GM15510 (cell line): ENCODE results near the gene BRCC3.

Source experiments
- POLR2A ChIP-seq: IDR thresholded peaks from 3 replicates; pipeline ENCODE4 v1.6.1; 2011; ENCODE audit warnings: borderline replicate concordance; ENCODE audit not compliant: insufficient read length; ENCODE audit errors: extremely low read depth

Gene BRCC3

GRCh38 chrX:155053656-155054055 lies 17.7 kb upstream of the BRCC3 start:
- no peak for TF ChIP-seq POLR2A

GRCh38 chrX:155054255-155054654 lies 17.1 kb upstream of the BRCC3 start:
- TF ChIP-seq POLR2A: no peak

DNA sequence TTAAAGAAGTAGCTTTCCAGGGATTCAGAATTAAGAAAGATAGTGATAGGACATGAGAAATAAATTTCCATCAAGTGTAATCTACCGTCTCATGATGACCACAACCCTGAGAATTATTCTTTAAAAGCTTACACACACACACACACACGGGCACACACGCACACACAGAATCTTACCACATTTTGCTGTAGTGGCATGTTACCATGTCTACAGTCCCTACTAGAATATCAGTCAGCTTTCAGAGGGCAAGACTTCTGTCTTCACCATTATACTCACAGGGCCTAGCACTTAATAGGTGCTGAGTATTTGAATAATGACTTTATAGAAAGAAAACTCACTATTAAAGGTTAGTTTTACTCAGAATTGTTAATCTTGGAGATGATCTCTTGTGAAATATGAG lies 15.8 kb upstream of the BRCC3 start:
- no peak for TF ChIP-seq POLR2A

DNA sequence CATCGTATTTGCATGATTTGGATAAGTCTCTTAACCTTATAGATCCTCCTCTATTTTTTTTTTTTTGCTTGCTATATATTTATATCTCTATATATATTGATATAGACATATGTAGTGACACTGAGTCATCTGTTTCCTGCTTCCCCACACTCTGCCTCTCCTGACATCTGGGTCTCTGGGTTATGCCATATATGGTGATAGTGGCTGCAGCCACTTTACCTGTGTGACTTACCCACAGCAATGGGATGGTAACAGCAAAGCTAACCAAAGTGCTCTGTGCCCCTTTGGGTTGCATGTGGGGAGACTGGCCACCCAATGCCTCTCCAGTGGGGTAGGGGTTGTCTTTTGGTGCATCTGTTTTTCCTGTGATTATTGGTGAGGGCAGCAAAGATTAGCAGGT lies 14.8 kb upstream of the BRCC3 start:
- no peak for TF ChIP-seq POLR2A

DNA sequence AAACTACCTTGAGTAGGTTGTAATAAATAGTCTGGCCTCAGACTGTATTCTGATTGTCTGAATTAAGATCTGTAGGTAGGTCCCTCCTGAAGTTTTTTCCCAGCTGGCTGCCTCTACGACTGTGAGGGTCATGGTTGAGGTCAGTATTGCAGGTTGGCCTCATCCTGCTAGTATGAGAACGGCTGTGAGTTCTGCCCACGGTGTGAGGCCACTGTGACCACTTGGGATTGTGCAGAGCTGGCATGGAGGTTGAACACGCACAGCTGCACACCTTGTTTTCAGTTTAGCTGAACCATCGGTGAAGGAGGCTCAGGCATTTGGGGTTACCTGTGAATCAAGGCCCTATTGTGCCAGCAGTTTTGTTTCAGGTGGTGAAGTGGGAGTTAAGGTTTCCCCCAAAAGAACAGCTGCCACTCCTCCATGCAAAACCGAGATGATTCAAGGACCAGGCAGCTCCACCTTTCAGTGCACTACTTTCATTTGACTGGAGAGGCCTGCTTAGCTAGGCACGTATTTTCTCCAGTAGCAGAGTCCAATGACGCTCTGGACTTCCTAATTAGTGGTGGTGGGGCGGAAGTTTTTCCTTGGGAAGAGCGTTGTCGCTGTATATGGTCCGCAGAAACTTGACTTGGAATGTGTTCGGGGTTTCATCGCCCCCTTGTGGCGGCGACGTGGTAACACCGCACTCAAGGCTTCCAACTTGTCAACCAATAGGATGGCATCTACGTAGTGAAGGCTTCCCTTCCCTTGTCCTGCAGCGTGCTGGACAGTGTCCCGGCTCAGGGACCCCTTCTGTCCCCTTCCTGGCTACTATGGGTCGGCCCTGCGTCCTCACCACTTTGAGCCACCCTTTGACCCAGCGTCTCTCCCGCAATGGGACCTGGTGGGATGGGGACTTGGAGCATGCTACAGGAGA lies 14.2 kb upstream of the BRCC3 start:
- TF ChIP-seq POLR2A: no peak

DNA sequence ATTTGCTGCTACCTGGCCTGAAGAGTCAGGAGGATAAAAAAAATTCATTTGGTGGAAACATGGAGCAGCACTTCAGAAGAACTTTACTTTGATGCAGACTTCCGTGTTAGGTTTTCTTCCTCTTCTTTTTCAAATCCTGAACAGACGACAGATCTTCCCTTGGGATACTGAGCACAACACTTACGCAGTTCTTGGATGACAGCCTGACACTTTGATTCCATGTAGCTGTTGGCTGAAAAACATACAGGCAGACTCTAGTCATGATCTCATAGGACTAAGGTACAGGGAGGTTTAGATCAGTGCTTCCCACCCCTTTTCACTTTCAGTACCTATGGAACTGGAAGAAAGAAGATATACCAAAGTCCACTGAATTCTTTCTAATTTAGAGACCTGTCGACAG lies 9.5 kb upstream of the BRCC3 start:
- no peak for TF ChIP-seq POLR2A

DNA sequence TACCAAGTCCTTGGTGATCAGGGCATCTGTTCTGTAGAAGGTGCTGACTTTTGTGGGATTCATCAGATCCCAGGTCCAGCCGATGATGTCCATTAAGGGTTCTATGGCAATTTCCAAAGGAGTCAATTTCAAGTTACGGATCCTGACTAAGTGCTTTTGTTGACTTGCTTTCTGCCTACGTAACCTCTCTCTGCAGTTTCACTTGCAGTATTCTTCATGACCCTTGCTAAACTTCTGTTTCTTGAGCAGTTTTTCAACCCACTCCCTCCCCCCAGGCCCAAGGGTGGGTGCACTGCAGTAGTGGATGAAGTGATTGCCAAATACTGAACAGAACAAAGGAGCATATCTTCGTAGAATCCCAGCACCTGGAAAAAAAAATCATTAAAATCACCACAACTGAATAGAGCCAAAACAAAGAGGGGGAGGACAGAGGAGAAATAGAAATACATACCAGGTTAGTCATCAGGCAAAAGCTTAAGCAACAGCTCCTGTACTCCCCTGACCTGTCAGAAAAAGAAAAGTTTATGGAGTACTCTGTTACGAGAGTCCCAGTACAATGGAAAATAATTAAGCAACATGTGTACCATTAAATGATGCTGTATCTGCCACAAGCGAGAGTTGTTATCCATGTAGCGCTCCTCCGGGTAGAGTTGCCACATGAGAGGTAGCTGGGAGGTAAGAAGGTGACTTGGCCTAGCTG lies 6.1 kb upstream of the BRCC3 start:
- TF ChIP-seq POLR2A: no peak

DNA sequence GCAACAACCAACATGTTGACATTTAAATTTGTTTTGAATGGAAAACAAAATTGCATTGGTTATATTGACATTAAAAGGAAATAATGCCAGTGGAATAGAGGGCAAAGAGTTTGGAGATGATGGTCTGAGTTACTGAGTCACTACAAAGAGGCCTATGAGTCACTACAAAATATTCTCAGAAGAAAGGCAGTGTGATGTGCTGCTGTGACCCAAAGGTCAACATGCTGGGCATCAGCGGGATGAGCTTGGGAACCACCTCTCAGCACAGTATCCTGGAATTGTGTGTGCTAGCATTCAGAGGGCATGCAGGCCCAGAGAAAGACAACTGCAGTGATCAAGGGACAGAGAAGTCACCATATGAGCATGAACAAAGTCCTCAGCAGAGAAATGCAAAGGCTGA lies 3.1 kb upstream of the BRCC3 start:
- TF ChIP-seq POLR2A: no peak

DNA sequence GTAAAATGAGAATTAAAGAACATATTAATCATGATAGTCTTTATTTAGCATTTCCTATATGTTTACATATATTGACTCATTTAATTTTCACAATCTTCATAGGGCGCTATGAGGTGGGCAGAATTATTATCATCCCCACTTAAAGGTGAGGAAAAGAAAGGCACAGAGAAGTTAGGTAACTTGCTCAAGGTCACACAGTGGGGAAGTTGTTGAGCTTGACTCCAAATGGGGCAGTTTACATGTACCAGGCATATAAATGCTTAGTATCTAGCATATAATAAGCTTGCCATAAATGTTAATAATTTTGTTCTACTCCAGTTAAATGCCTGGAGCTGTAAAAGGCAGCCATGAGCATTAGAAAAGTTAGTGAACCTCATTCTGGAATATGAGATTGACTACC lies 1.9 kb upstream of the BRCC3 start:
- no peak for TF ChIP-seq POLR2A

GRCh38 chrX:155070038-155070437 lies 1.3 kb upstream of the BRCC3 start:
- no peak for TF ChIP-seq POLR2A

- no peak for TF ChIP-seq POLR2A
Observed at GRCh38 chrX:155070663-155070974, 689 bp upstream of the BRCC3 start.

DNA sequence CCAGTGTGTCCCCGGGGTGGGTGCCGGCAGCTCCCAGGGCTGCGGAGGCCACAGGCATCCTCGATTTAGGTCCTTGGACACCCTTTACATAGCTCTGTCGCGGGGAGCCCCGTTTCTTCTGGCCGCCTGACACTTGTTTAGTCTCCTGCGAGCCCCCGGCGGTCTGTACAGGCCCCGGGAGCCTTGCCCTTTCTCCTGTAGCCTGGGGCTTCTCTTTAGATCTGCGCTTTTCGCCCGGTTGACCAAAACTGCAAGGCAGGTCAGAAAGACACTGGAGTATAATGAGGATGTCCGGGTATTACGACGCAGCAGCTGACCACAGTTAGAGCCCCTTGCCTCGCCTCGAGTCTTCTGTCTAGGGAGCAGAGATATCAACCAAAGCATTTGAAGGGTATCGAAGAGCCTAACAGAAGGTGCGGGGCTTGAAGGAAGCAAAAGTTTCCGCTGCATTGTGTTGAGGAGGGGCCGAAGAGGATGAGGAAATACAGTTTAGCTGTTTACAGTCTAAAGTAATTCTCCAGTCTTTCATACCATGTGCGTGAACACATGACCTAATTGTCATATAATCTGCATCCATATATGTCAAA lies 479 bp downstream of the BRCC3 start:
- no peak for TF ChIP-seq POLR2A

GRCh38 chrX:155086202-155086840 lies 15.0 kb downstream of the BRCC3 start:
- no peak for TF ChIP-seq POLR2A

DNA sequence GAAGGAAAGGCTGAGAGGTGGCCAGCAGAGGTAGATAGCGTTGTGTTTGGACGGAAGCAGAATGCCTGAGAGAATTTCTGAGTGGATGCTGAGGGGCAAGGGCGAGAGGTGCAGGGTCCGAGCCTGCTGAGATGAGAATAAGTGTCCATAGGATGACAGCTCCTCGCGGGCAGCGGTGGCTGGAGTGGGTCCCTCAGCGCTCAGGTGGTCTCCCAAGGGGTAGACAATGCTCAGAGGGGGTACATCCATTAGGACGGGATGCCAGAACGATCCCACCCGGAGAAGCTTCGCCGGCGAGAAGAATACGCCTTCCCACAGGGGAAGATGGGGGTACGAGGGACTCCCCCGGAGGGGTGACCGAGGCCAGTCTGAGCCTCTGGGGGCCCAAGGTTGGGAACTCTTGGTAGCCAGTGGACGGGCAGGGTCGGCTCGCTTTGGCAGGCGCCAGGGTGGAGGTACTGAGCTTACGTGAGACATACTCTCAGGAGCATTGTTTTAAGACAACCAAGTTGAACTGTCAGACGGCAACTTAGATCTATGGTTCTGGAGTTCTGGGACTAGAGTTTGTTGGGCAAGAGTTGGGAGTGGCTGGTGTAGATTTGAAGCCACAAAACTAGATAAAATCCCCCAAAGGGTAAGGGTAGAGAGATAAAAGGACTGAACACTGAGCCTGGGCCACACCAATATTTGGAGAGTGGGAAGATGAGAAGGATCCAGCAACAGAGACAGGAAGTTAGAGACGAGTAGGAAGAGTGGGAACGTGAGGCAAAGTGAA lies 15.8 kb downstream of the BRCC3 start:
- TF ChIP-seq POLR2A: no peak
